Fibroblast of lung (primary cell): ENCODE data around the gene ITGA2. TPM values are rescaled to one million over a fixed set of nuclear protein-coding genes. Genes with fewer than 3 reads are reported as not detected.

Source experiments
- DNase-seq, 2 donors: peaks; one replicate each; pipeline versions ENCODE4 v3.0.0 to v3.0.0-alpha.2; 2010; ENCODE audit warnings: low read depth in 2 of 2
- H2AFZ ChIP-seq: 2 replicates; pipeline ENCODE4 v1.5.1; 2012; ENCODE audit warnings: low read length, control low read depth, inconsistent platforms
- H3K27ac ChIP-seq: 2 replicates; pipeline ENCODE4 v1.5.1; 2011; ENCODE audit warnings: low read length, control low read depth; ENCODE audit not compliant: insufficient read depth
- H3K27me3 ChIP-seq: 2 replicates; pipeline ENCODE4 v1.5.1; 2011; ENCODE audit warnings: mild to moderate bottlenecking, low read length; ENCODE audit not compliant: control insufficient read depth, insufficient read depth
- H3K36me3 ChIP-seq: 2 replicates; pipeline ENCODE4 v1.5.1; 2011; ENCODE audit warnings: low read length; ENCODE audit not compliant: control insufficient read depth, insufficient read depth
- H3K4me1 ChIP-seq: 2 replicates; pipeline ENCODE4 v1.5.1; 2011; ENCODE audit warnings: low read length; ENCODE audit not compliant: control insufficient read depth, insufficient read depth; ENCODE audit errors: extremely low read depth
- H3K4me2 ChIP-seq: 2 replicates; pipeline ENCODE4 v1.5.1; 2011; ENCODE audit warnings: low read length, control low read depth; ENCODE audit not compliant: insufficient read depth; ENCODE audit errors: extremely low read depth
- H3K4me3 ChIP-seq, 4 experiments: fragments of 200-600 bp in 1 of 4; sonication (generic) in 1 of 4; replicated peaks in 1 of 4; 2 replicates each; pipeline ENCODE4 v1.5.1; 2011 to 2016; ENCODE audit warnings: low read length in 4 of 4, low read depth in 3 of 4, mild to moderate bottlenecking in 3 of 4, control low read depth in 2 of 4, inconsistent platforms in 1 of 4, mixed read lengths in 1 of 4; ENCODE audit not compliant: insufficient read depth in 1 of 4; ENCODE audit errors: control extremely low read depth in 1 of 4
- H3K79me2 ChIP-seq: 2 replicates; pipeline ENCODE4 v1.5.1; 2012; ENCODE audit warnings: mild to moderate bottlenecking, low read length, inconsistent platforms; ENCODE audit not compliant: control insufficient read depth, insufficient read depth
- H3K9ac ChIP-seq: 2 replicates; pipeline ENCODE4 v1.5.1; 2011; ENCODE audit warnings: mild to moderate bottlenecking, low read length, control low read depth; ENCODE audit not compliant: insufficient read depth
- H3K9me3 ChIP-seq: 2 replicates; pipeline ENCODE4 v1.5.1; 2012; ENCODE audit warnings: low read depth, low read length; ENCODE audit not compliant: control insufficient read depth, insufficient read depth
- H4K20me1 ChIP-seq: 2 replicates; pipeline ENCODE4 v1.5.1; 2011; ENCODE audit warnings: low read length; ENCODE audit not compliant: control insufficient read depth, insufficient read depth; ENCODE audit errors: extremely low read depth
- EZH2 ChIP-seq: IDR thresholded peaks from 2 replicates; pipeline ENCODE4 v1.5.1; 2012; ENCODE audit warnings: low read length, control low read depth, mild to moderate bottlenecking; ENCODE audit errors: missing control alignments
- polyA plus RNA-seq, 2 donors: library from polyadenylated mRNA; depleted of rRNA in 1 of 2; stranded (reverse) in 1 of 2; unstranded in 1 of 2; fragments of >200 nt; gene quantifications; 2 replicates each; pipeline ENCODE4 v1.2.1, GENCODE V29; 2011 to 2012; ENCODE audit warnings: missing spikeins in 1 of 2
- total RNA-seq: library from RNA; depleted of rRNA; stranded (reverse); fragments of >200 nt; gene quantifications from 2 replicates; pipeline ENCODE4 v1.2.1, GENCODE V29; 2014
- TF ChIP-seq, protein P1 (sequence below), 2 donors: IDR thresholded peaks in 1 of 2; conservative IDR thresholded peaks in 1 of 2; 1 replicate in 1 of 2; 2 replicates in 1 of 2; pipeline ENCODE4 v1.5.1; 2011 to 2012; ENCODE audit warnings: low read length in 2 of 2, control low read depth in 1 of 2, inconsistent platforms in 1 of 2, low read depth in 1 of 2, mild to moderate bottlenecking in 1 of 2

The ITGA2 gene
- total and polyA plus RNA-seq, 2 donors (not counting 1 experiment from before 2014, with no cell fraction given) = 9.4 to 75.5 TPM

DNA sequence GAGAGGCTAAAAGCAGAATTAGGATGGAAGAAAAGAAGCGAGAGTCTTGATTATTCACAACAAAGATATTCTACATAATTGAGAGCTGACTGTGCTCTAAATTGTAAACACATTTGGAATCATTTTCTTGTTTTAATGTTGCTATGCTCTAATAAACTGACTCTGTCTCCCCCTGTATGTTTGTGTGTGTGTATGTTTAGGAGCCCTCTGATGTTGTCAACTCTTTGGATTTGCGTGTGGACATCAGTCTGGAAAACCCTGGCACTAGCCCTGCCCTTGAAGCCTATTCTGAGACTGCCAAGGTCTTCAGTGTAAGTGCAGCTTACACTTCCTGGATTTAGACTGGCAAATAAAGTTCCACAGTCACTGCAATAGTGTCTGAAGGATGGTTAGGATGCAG lies 82.6 kb downstream of the ITGA2 start:
- H3K36me3 ChIP-seq = peaks cover 9% of the 10 kb centered on the region
- peak overlapping the region; percentile 17 for H3K4me2 ChIP-seq
- DNase-seq = peak in 1 of 2 donors; percentile 46

DNA sequence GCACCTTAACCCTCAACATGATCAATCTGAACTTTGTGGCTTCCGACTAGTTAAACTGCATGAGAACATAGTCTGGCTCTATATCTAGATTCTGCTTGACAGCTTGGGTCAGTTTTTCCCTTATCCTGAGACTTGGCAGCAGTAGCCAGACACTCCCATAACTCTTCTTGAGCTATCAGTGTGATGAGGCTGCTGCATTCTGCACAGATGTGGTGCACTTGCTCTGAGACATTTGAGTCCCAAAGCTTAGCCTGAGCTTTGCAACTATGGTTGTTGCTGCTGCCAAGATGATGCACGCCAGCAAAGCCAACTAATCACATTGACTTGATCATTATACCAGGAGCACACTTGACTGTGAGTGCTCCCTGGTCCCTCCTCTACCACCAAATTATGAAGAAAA lies 84.2 kb downstream of the ITGA2 start:
- no peak for DNase-seq
- H3K36me3 ChIP-seq = peaks cover 9% of the 10 kb centered on the region
- no peak overlapping the region for H3K4me3 ChIP-seq
- H3K27me3 ChIP-seq = no peaks in the 10 kb centered on the region
- no peak overlapping the region for H3K9ac ChIP-seq
- H3K4me2 ChIP-seq = no peak overlapping the region
- H3K4me1 ChIP-seq = peaks cover 9% of the 10 kb centered on the region
- no peaks in the 10 kb centered on the region for H3K9me3 ChIP-seq
- no peaks in the 10 kb centered on the region for H3K79me2 ChIP-seq
- H3K27ac ChIP-seq = no peak overlapping the region
- no peaks in the 10 kb centered on the region for H4K20me1 ChIP-seq
- no peak overlapping the region for H2AFZ ChIP-seq
- no peak for TF ChIP-seq EZH2
- TF ChIP-seq, protein P1, sequence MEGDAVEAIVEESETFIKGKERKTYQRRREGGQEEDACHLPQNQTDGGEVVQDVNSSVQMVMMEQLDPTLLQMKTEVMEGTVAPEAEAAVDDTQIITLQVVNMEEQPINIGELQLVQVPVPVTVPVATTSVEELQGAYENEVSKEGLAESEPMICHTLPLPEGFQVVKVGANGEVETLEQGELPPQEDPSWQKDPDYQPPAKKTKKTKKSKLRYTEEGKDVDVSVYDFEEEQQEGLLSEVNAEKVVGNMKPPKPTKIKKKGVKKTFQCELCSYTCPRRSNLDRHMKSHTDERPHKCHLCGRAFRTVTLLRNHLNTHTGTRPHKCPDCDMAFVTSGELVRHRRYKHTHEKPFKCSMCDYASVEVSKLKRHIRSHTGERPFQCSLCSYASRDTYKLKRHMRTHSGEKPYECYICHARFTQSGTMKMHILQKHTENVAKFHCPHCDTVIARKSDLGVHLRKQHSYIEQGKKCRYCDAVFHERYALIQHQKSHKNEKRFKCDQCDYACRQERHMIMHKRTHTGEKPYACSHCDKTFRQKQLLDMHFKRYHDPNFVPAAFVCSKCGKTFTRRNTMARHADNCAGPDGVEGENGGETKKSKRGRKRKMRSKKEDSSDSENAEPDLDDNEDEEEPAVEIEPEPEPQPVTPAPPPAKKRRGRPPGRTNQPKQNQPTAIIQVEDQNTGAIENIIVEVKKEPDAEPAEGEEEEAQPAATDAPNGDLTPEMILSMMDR (conservative IDR thresholded peaks at IDR 0.05 in 1 of 2, IDR thresholded peaks at IDR 0.05 in 1 of 2; ENCODE audit: low read depth in 1 of 2, low read length in 2 of 2) = no peak

More for the DNA sequence above, 82.6 kb downstream of the ITGA2 start:
- no peak for TF ChIP-seq EZH2
- TF ChIP-seq, protein P1 (conservative IDR thresholded peaks at IDR 0.05 in 1 of 2, IDR thresholded peaks at IDR 0.05 in 1 of 2; ENCODE audit: low read depth in 1 of 2, low read length in 2 of 2) = peak in 1 of 2 donors; percentile 10
- H3K9ac ChIP-seq = no peak overlapping the region
- H3K9me3 ChIP-seq = no peaks in the 10 kb centered on the region
- no peaks in the 10 kb centered on the region for H4K20me1 ChIP-seq
- H3K4me1 ChIP-seq = peaks cover 9% of the 10 kb centered on the region
- H3K79me2 ChIP-seq = no peaks in the 10 kb centered on the region
- no peaks in the 10 kb centered on the region for H3K27me3 ChIP-seq
- H3K4me3 ChIP-seq = no peak overlapping the region
- peak overlapping the region; percentile 1 for H2AFZ ChIP-seq
- peak overlapping the region; percentile 75 for H3K27ac ChIP-seq

DNA sequence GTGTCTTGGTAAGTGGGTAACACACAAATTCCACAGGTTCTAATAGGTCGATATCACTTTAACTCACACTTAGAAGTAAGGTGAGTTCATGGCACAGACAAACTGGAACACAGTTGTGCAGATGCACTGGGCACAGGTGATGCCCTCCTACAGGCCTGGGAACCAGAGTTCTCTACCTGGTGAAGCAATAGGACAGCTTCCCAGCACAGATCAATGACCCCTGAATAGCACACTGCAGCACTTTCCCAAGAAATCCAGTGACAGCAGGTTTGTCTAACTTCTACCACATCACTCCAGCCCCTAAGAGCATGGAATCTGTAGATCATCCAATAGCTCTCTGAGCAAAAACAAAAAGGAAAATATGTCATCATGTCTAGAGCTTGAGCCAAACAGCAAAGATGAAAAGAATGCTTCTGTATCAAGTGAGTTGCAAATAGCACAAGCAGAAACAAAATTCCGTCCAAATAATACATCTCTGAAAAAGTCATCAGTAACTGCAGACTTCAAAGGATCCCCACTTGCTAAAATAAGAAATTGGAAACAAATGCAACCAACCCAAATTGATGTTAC lies 86.9 kb downstream of the ITGA2 start:
- no peak for DNase-seq
- H3K4me3 ChIP-seq = no peak overlapping the region
- H2AFZ ChIP-seq = no peak overlapping the region
- H3K79me2 ChIP-seq = no peaks in the 10 kb centered on the region
- no peaks in the 10 kb centered on the region for H3K27me3 ChIP-seq
- H3K9ac ChIP-seq = no peak overlapping the region
- H3K4me1 ChIP-seq = peaks cover 9% of the 10 kb centered on the region
- H3K36me3 ChIP-seq = peaks cover 9% of the 10 kb centered on the region
- H4K20me1 ChIP-seq = no peaks in the 10 kb centered on the region
- H3K4me2 ChIP-seq = no peak overlapping the region
- no peak overlapping the region for H3K27ac ChIP-seq
- H3K9me3 ChIP-seq = no peaks in the 10 kb centered on the region
- TF ChIP-seq, protein P1 (conservative IDR thresholded peaks at IDR 0.05 in 1 of 2, IDR thresholded peaks at IDR 0.05 in 1 of 2; ENCODE audit: low read depth in 1 of 2, low read length in 2 of 2) = no peak
- TF ChIP-seq EZH2 = no peak
